Progenitor cell of endocrine pancreas (in vitro differentiated cells): ENCODE results near the gene SPRYD7. TPM values are rescaled to one million over a fixed set of nuclear protein-coding genes. Genes with fewer than 3 reads are reported as not detected.

ENCODE experiments used
- DNase-seq: peaks from one replicate; pipeline ENCODE4 v3.0.0; 2021; ENCODE audit warnings: low spot score; ENCODE audit not compliant: unreplicated experiment
- H3K27ac Mint-ChIP-seq: 2 replicates; pipeline ENCODE4 v1.8.0; 2021; ENCODE audit warnings: mild to moderate bottlenecking, moderate library complexity, mixed read lengths
- H3K27me3 Mint-ChIP-seq: 2 replicates; pipeline ENCODE4 v1.8.0; 2021; ENCODE audit warnings: mixed read lengths
- H3K36me3 Mint-ChIP-seq: 2 replicates; pipeline ENCODE4 v1.8.0; 2022; ENCODE audit warnings: mixed read lengths; ENCODE audit not compliant: insufficient read depth
- H3K4me1 Mint-ChIP-seq: 2 replicates; pipeline ENCODE4 v1.8.0; 2021; ENCODE audit warnings: low read depth, mixed read lengths
- H3K4me3 Mint-ChIP-seq: 2 replicates; pipeline ENCODE4 v1.8.0; 2021; ENCODE audit warnings: low read depth, mild to moderate bottlenecking, moderate library complexity, mixed read lengths
- H3K9me3 Mint-ChIP-seq: 2 replicates; pipeline ENCODE4 v1.8.0; 2021; ENCODE audit warnings: low read depth, mixed read lengths
- CTCF ChIP-seq: fragments of 200-600 bp; sonication (generic); IDR thresholded peaks from one replicate; pipeline ENCODE4 v1.5.0; 2021; ENCODE audit warnings: antibody characterized with exemption, mild to moderate bottlenecking; ENCODE audit not compliant: unreplicated experiment
- total RNA-seq: library from RNA; stranded (reverse); gene quantifications from 2 replicates; pipeline ENCODE4 v1.2.1, GENCODE V29; 2021

Gene SPRYD7
- total RNA-seq, 1 donor from 2014 or later, result 3.1 TPM

- TF ChIP-seq CTCF, result peak; percentile 92
- Mint-ChIP-seq H3K36me3 (no peaks in the 10 kb centered on the region), H3K4me3 (no peak overlapping the region), H3K27ac (no peak overlapping the region), H3K9me3 (no peaks in the 10 kb centered on the region), H3K4me1 (peaks cover 3% of the 10 kb centered on the region), H3K27me3 (no peaks in the 10 kb centered on the region)
- DNase-seq, result peak; percentile 53
These were observed 40.4 kb upstream of the SPRYD7 start for GRCh38 chr13:49976314-49977258.

GRCh38 chr13:49975826-49976225, 39.7 kb upstream of the SPRYD7 start:
- H3K27me3 Mint-ChIP-seq, result no peaks in the 10 kb centered on the region
- peaks cover 3% of the 10 kb centered on the region for H3K4me1 Mint-ChIP-seq
- no peaks in the 10 kb centered on the region for H3K9me3 Mint-ChIP-seq
- no peak overlapping the region for H3K4me3 Mint-ChIP-seq
- TF ChIP-seq CTCF, result no peak
- no peak overlapping the region for H3K27ac Mint-ChIP-seq
- no peak for DNase-seq
- no peaks in the 10 kb centered on the region for H3K36me3 Mint-ChIP-seq

GRCh38 chr13:49972709-49973108, 36.6 kb upstream of the SPRYD7 start:
- Mint-ChIP-seq H3K27ac (no peak overlapping the region), H3K4me3 (no peak overlapping the region), H3K9me3 (no peaks in the 10 kb centered on the region), H3K27me3 (no peaks in the 10 kb centered on the region), H3K36me3 (no peaks in the 10 kb centered on the region), H3K4me1 (peaks cover 3% of the 10 kb centered on the region)
- no peak for TF ChIP-seq CTCF
- DNase-seq, result no peak

GRCh38 chr13:49967456-49967855, 31.3 kb upstream of the SPRYD7 start:
- Mint-ChIP-seq H3K36me3 (peaks cover 11% of the 10 kb centered on the region), H3K4me3 (no peak overlapping the region)
- no peak for TF ChIP-seq CTCF

GRCh38 chr13:49958321-49958720, 22.2 kb upstream of the SPRYD7 start:
- Mint-ChIP-seq H3K27ac (no peak overlapping the region), H3K9me3 (peaks cover 19% of the 10 kb centered on the region), H3K4me1 (no peaks in the 10 kb centered on the region), H3K36me3 (peaks cover 8% of the 10 kb centered on the region), H3K4me3 (no peak overlapping the region), H3K27me3 (peaks cover 8% of the 10 kb centered on the region)
- no peak for TF ChIP-seq CTCF
- no peak for DNase-seq

More at GRCh38 chr13:49967456-49967855, 31.3 kb upstream of the SPRYD7 start:
- DNase-seq, result no peak
- H3K27ac Mint-ChIP-seq, result no peak overlapping the region
- peaks cover 22% of the 10 kb centered on the region for H3K9me3 Mint-ChIP-seq
- H3K4me1 Mint-ChIP-seq, result no peaks in the 10 kb centered on the region
- no peaks in the 10 kb centered on the region for H3K27me3 Mint-ChIP-seq
